ENCODE measurements around the gene GOLGA6L2.
"Not testable (repeated sequence)": the region's sequence is repeated elsewhere in the genome, so short reads cannot be mapped to it uniquely, and the experiment has no call there.

The GOLGA6L2 gene

DNA sequence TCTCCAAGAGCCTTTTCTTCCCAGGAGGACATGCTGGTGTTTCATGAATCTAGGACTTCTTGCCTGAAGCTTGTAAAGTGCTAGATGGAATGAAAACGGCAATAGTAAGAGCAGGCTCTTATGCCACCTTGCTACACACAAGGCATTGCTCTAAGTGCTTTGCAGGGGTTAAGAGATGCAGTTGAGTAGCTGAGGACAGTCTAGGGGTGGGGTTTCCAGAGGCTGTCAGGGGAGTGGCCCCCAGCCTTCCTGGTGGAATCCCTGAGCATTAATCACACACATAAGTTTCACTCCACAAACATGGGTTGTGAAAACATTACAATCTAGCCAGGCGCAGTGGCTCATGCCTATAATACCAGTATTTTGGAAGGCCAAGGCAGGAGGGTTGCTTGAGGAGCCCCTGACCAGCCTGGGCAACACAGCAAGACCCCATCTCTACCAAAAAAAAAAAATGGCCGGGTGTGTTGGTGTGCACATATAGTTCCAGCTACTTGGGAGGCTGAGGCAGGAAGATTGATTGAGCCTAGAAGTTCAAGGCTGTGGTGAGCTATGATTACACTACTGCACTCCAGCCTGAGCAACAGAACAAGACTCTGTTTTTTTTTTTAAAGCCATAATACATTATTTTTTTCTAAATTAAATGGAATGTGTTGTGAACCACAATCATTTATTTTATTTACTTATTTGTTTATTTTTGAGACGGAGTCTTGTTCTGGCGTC is 34.0 kb downstream of the GOLGA6L2 start:
- not testable (repeated sequence) for H3K27ac ChIP-seq (ENCODE audit: low read depth, low read length); H3K36me3 ChIP-seq (ENCODE audit: control insufficient read depth in 1 of 2, insufficient read depth in 2 of 2, low read length in 2 of 2)

DNA sequence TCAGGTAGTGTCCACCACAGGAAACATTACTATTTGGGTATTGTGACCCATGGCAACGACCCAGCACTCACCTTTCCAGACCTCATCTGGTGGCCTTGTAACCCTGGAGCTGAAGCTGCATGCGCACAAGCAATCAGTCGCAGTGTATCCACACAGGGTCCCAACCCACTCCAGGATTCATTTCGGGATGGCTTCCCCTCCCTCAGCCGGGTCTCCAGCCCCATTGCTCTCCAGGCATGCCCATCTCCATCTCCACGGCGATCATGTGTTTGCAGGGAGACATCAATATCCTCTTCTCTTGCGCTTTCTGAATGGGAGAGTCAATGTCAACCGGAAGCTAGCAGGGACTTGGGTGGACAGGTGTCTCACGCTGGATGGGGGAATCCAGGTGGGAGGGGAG is 35.2 kb downstream of the GOLGA6L2 start:
- no peaks in the 10 kb centered on the region for H3K4me1 ChIP-seq (ENCODE audit: control insufficient read depth in 1 of 2, insufficient read depth in 2 of 2, low read length in 2 of 2)
- no peaks in the 10 kb centered on the region for H3K9me3 ChIP-seq (ENCODE audit: control insufficient read depth in 1 of 2, low read length in 2 of 2)
- no peak overlapping the region for H3K4me3 ChIP-seq (ENCODE audit: low read depth in 1 of 2, low read length in 2 of 2)
- H3K27me3 ChIP-seq (ENCODE audit: control insufficient read depth in 1 of 2, insufficient read depth in 2 of 2, low read length in 2 of 2), result no peaks in the 10 kb centered on the region
- H3K36me3 ChIP-seq (ENCODE audit: control insufficient read depth in 1 of 2, insufficient read depth in 2 of 2, low read length in 2 of 2), result no peaks in the 10 kb centered on the region
- H3K27ac ChIP-seq (ENCODE audit: low read depth, low read length), result no peak overlapping the region
- H3K9ac ChIP-seq (ENCODE audit: low read depth in 1 of 2, low read length in 2 of 2), result no peak overlapping the region

More for the DNA sequence above, 34.0 kb downstream of the GOLGA6L2 start:
- not testable (repeated sequence) for H3K4me1 ChIP-seq (ENCODE audit: control insufficient read depth in 1 of 2, insufficient read depth in 2 of 2, low read length in 2 of 2); H3K9ac ChIP-seq (ENCODE audit: low read depth in 1 of 2, low read length in 2 of 2); H3K4me3 ChIP-seq (ENCODE audit: low read depth in 1 of 2, low read length in 2 of 2); H3K9me3 ChIP-seq (ENCODE audit: control insufficient read depth in 1 of 2, low read length in 2 of 2); H3K27me3 ChIP-seq (ENCODE audit: control insufficient read depth in 1 of 2, insufficient read depth in 2 of 2, low read length in 2 of 2)

DNA sequence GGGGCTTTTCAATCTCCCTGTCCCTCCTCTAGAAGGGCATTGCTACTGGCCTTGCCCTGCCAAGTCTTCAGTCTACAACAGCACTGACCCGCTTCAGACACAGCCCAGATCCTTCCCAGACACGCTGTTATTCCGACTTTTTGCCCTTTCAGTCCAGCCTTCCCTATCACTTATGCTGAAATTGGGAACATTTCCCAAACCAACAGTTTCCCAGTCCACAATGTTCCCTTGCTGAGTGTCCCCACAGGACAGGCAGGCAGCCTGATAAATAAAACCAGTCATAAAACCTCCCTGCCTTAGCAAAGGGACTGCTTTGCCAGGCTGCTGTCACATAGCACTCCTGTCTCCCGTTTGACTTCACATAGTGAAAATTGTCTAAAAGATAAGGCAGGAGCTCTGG is 43.5 kb downstream of the GOLGA6L2 start:
- H3K27ac ChIP-seq (ENCODE audit: low read depth, low read length), result no peak overlapping the region
- H3K9ac ChIP-seq (ENCODE audit: low read depth in 1 of 2, low read length in 2 of 2), result no peak overlapping the region
- H3K36me3 ChIP-seq (ENCODE audit: control insufficient read depth in 1 of 2, insufficient read depth in 2 of 2, low read length in 2 of 2), result no peaks in the 10 kb centered on the region
- H3K9me3 ChIP-seq (ENCODE audit: control insufficient read depth in 1 of 2, low read length in 2 of 2), result no peaks in the 10 kb centered on the region
- H3K27me3 ChIP-seq (ENCODE audit: control insufficient read depth in 1 of 2, insufficient read depth in 2 of 2, low read length in 2 of 2), result no peaks in the 10 kb centered on the region
- H3K4me3 ChIP-seq (ENCODE audit: low read depth in 1 of 2, low read length in 2 of 2), result no peak overlapping the region
- no peaks in the 10 kb centered on the region for H3K4me1 ChIP-seq (ENCODE audit: control insufficient read depth in 1 of 2, insufficient read depth in 2 of 2, low read length in 2 of 2)

GRCh38 chr15:23402544-23402943 is 44.5 kb downstream of the GOLGA6L2 start:
- H3K4me1 ChIP-seq (ENCODE audit: control insufficient read depth in 1 of 2, insufficient read depth in 2 of 2, low read length in 2 of 2), result no peaks in the 10 kb centered on the region
- no peaks in the 10 kb centered on the region for H3K9me3 ChIP-seq (ENCODE audit: control insufficient read depth in 1 of 2, low read length in 2 of 2)
- no peak overlapping the region for H3K27ac ChIP-seq (ENCODE audit: low read depth, low read length)
- no peak overlapping the region for H3K4me3 ChIP-seq (ENCODE audit: low read depth in 1 of 2, low read length in 2 of 2)
- H3K27me3 ChIP-seq (ENCODE audit: control insufficient read depth in 1 of 2, insufficient read depth in 2 of 2, low read length in 2 of 2), result no peaks in the 10 kb centered on the region
- H3K9ac ChIP-seq (ENCODE audit: low read depth in 1 of 2, low read length in 2 of 2), result no peak overlapping the region
- no peaks in the 10 kb centered on the region for H3K36me3 ChIP-seq (ENCODE audit: control insufficient read depth in 1 of 2, insufficient read depth in 2 of 2, low read length in 2 of 2)

DNA sequence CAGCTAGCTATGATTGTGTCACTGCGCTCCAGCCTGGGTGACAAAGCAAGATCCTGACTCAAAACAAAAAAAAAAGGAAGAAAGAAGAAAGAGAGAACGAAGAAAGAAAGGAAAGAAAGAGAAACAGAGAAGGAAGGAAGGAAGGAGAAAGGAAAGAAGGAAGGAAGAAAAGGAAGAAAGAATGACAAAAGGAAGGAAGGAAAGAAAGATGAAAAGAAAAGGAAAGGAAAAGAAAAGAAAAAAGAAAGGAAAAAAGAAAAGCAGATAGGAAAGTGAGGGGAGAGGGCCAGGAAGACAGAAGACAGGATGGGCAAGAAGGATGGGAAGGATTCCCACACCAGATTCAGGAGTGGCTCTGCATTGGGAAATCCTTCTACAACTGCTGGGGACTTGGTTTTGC is 44.9 kb downstream of the GOLGA6L2 start:
- Histone ChIP-seq H3K4me3 (ENCODE audit: low read depth in 1 of 2, low read length in 2 of 2) (no peak overlapping the region), H3K36me3 (ENCODE audit: control insufficient read depth in 1 of 2, insufficient read depth in 2 of 2, low read length in 2 of 2) (no peaks in the 10 kb centered on the region), H3K27me3 (ENCODE audit: control insufficient read depth in 1 of 2, insufficient read depth in 2 of 2, low read length in 2 of 2) (no peaks in the 10 kb centered on the region), H3K4me1 (ENCODE audit: control insufficient read depth in 1 of 2, insufficient read depth in 2 of 2, low read length in 2 of 2) (no peaks in the 10 kb centered on the region), H3K27ac (ENCODE audit: low read depth, low read length) (no peak overlapping the region), H3K9ac (ENCODE audit: low read depth in 1 of 2, low read length in 2 of 2) (no peak overlapping the region), H3K9me3 (ENCODE audit: control insufficient read depth in 1 of 2, low read length in 2 of 2) (no peaks in the 10 kb centered on the region)

DNA sequence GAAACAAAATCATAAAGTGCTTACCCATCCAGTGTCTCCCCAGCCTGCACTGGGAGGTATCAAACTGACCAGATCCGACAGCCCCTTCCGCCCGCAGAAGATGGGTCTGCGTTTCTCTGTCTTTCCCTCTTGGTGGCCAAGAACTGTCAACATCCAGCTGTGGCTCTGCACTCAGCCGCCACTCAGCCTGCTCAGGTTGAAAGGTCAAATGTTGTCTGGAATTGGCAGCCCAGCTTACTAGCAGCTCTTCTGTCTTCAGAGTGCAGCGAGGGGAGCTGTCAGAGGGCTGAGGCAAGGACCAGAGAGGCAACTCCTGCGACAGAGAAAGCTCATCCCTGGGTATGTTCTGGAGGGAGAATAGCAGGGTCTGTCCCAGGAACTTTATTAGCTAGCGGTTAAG is 45.4 kb downstream of the GOLGA6L2 start:
- no peaks in the 10 kb centered on the region for H3K27me3 ChIP-seq (ENCODE audit: control insufficient read depth in 1 of 2, insufficient read depth in 2 of 2, low read length in 2 of 2)
- H3K4me1 ChIP-seq (ENCODE audit: control insufficient read depth in 1 of 2, insufficient read depth in 2 of 2, low read length in 2 of 2), result no peaks in the 10 kb centered on the region
- H3K36me3 ChIP-seq (ENCODE audit: control insufficient read depth in 1 of 2, insufficient read depth in 2 of 2, low read length in 2 of 2), result no peaks in the 10 kb centered on the region
- H3K27ac ChIP-seq (ENCODE audit: low read depth, low read length), result no peak overlapping the region
- no peak overlapping the region for H3K9ac ChIP-seq (ENCODE audit: low read depth in 1 of 2, low read length in 2 of 2)
- H3K9me3 ChIP-seq (ENCODE audit: control insufficient read depth in 1 of 2, low read length in 2 of 2), result no peaks in the 10 kb centered on the region
- no peak overlapping the region for H3K4me3 ChIP-seq (ENCODE audit: low read depth in 1 of 2, low read length in 2 of 2)

DNA sequence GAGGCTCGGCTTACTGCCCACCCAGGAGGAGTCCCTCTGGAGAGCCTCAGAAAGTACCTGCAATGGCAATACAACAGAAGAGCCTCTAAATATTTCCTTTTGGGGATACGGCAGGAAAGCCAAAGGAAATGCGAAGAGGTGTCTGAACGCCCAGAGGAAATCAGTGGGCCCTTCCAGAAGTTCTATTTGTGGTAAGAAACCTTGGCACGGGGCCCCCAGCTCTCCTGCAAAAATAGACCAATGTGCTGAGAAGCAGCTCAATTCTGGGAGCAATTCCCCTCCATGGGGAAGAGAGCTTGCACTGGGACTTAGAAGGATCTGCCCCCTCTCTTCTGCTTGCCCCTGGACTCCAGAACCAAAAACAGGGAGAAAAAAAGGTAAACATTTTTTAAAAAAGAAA is 47.8 kb downstream of the GOLGA6L2 start:
- not testable (repeated sequence) for H3K4me1 ChIP-seq (ENCODE audit: control insufficient read depth in 1 of 2, insufficient read depth in 2 of 2, low read length in 2 of 2)

DNA sequence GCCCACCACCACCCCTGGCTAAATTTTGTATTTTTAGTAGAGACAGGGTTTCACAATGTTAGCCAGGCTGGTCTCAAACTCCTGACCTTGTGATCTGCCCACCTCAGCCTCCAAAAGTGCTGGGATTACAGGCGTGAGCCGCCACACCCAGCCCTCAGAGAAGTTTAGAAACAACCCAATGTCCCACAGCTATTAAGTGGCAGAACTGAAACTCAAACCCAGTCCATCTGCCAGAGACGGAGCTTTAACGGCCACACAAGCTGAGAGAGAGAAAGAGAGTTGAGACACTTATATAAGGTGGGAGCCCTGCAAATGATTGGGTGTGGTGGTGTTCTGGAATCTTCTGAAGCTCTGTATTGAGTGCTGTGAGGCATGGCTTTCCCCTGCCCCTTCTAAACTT is 48.7 kb downstream of the GOLGA6L2 start:
- H3K36me3 ChIP-seq (ENCODE audit: control insufficient read depth in 1 of 2, insufficient read depth in 2 of 2, low read length in 2 of 2); H3K4me3 ChIP-seq (ENCODE audit: low read depth in 1 of 2, low read length in 2 of 2); H3K9ac ChIP-seq (ENCODE audit: low read depth in 1 of 2, low read length in 2 of 2); H3K27me3 ChIP-seq (ENCODE audit: control insufficient read depth in 1 of 2, insufficient read depth in 2 of 2, low read length in 2 of 2); H3K4me1 ChIP-seq (ENCODE audit: control insufficient read depth in 1 of 2, insufficient read depth in 2 of 2, low read length in 2 of 2); H3K9me3 ChIP-seq (ENCODE audit: control insufficient read depth in 1 of 2, low read length in 2 of 2); H3K27ac ChIP-seq (ENCODE audit: low read depth, low read length): not testable (repeated sequence)

More for the DNA sequence above, 47.8 kb downstream of the GOLGA6L2 start:
- H3K9me3 ChIP-seq (ENCODE audit: control insufficient read depth in 1 of 2, low read length in 2 of 2); H3K27ac ChIP-seq (ENCODE audit: low read depth, low read length); H3K36me3 ChIP-seq (ENCODE audit: control insufficient read depth in 1 of 2, insufficient read depth in 2 of 2, low read length in 2 of 2); H3K27me3 ChIP-seq (ENCODE audit: control insufficient read depth in 1 of 2, insufficient read depth in 2 of 2, low read length in 2 of 2); H3K9ac ChIP-seq (ENCODE audit: low read depth in 1 of 2, low read length in 2 of 2); H3K4me3 ChIP-seq (ENCODE audit: low read depth in 1 of 2, low read length in 2 of 2): not testable (repeated sequence)

- no peaks in the 10 kb centered on the region for H3K9me3 ChIP-seq (ENCODE audit: control insufficient read depth in 1 of 2, low read length in 2 of 2)
- no peaks in the 10 kb centered on the region for H3K36me3 ChIP-seq (ENCODE audit: control insufficient read depth in 1 of 2, insufficient read depth in 2 of 2, low read length in 2 of 2)
- no peak overlapping the region for H3K27ac ChIP-seq (ENCODE audit: low read depth, low read length)
- no peak overlapping the region for H3K4me3 ChIP-seq (ENCODE audit: low read depth in 1 of 2, low read length in 2 of 2)
- H3K9ac ChIP-seq (ENCODE audit: low read depth in 1 of 2, low read length in 2 of 2), result no peak overlapping the region
- no peaks in the 10 kb centered on the region for H3K4me1 ChIP-seq (ENCODE audit: control insufficient read depth in 1 of 2, insufficient read depth in 2 of 2, low read length in 2 of 2)
- no peaks in the 10 kb centered on the region for H3K27me3 ChIP-seq (ENCODE audit: control insufficient read depth in 1 of 2, insufficient read depth in 2 of 2, low read length in 2 of 2)
Measured at GRCh38 chr15:23397779-23398178, 49.3 kb downstream of the GOLGA6L2 start.

- H3K4me3 ChIP-seq (ENCODE audit: low read depth in 1 of 2, low read length in 2 of 2), result no peak overlapping the region
- H3K9me3 ChIP-seq (ENCODE audit: control insufficient read depth in 1 of 2, low read length in 2 of 2), result no peaks in the 10 kb centered on the region
- no peak overlapping the region for H3K9ac ChIP-seq (ENCODE audit: low read depth in 1 of 2, low read length in 2 of 2)
- H3K27me3 ChIP-seq (ENCODE audit: control insufficient read depth in 1 of 2, insufficient read depth in 2 of 2, low read length in 2 of 2), result no peaks in the 10 kb centered on the region
- no peaks in the 10 kb centered on the region for H3K36me3 ChIP-seq (ENCODE audit: control insufficient read depth in 1 of 2, insufficient read depth in 2 of 2, low read length in 2 of 2)
- H3K27ac ChIP-seq (ENCODE audit: low read depth, low read length), result no peak overlapping the region
- no peaks in the 10 kb centered on the region for H3K4me1 ChIP-seq (ENCODE audit: control insufficient read depth in 1 of 2, insufficient read depth in 2 of 2, low read length in 2 of 2)
Measured at GRCh38 chr15:23395832-23396231, 51.2 kb downstream of the GOLGA6L2 start.

All from duodenal mucosa (tissue), 2 donors.